Prostate gland (tissue), 2 donors: ENCODE measurements around the gene KLK1. TPM values are rescaled to one million over a fixed set of nuclear protein-coding genes. Genes with fewer than 3 reads are reported as not detected.

ENCODE experiments used
- DNase-seq: peaks from one replicate; pipeline ENCODE4 v3.0.0-alpha.2; 2019; ENCODE audit warnings: low spot score
- H3K27ac ChIP-seq, 2 donors: fragments of 200-600 bp; sonication (generic); 2 replicates each; pipeline ENCODE4 v1.5.1; 2017 to 2019
- H3K27me3 ChIP-seq: fragments of 200-600 bp; sonication (generic); replicated peaks from 2 replicates; pipeline ENCODE4 v1.5.1; 2019; ENCODE audit not compliant: insufficient read depth
- H3K36me3 ChIP-seq, 2 donors: fragments of 200-600 bp; sonication (generic); 1 replicate in 1 of 2; 2 replicates in 1 of 2; pipeline versions ENCODE4 v1.5.1 to v1.8.1; 2017 to 2019
- H3K4me1 ChIP-seq: fragments of 200-600 bp; sonication (generic); replicated peaks from 2 replicates; pipeline ENCODE4 v1.5.1; 2019
- H3K4me3 ChIP-seq, 2 donors: fragments of 200-600 bp; sonication (generic); 2 replicates each; pipeline ENCODE4 v1.5.1; 2017 to 2019
- H3K9me3 ChIP-seq: fragments of 200-600 bp; sonication (generic); 2 replicates; pipeline ENCODE4 v1.5.1; 2017
- POLR2A ChIP-seq: fragments of 450-650 bp; IDR thresholded peaks from one replicate; pipeline ENCODE4 v1.6.1; 2016; ENCODE audit warnings: antibody characterized with exemption, mild to moderate bottlenecking
- POLR2AphosphoS5 ChIP-seq: sonication (generic); formaldehyde crosslinking; IDR thresholded peaks from one replicate; pipeline ENCODE4 v1.6.1; 2017; ENCODE audit warnings: antibody characterized with exemption
- WGBS: methylation state at CpG from one replicate; pipeline ENCODE4 v1.1.5; 2018; 5-methylcytosine and 5-hydroxymethylcytosine counted together
- intact Hi-C: fragments of 100-400 bp; cut with DNase I; formaldehyde crosslinking; loops from one replicate; pipeline ENCODE4 v1.14.2; 2022
- total RNA-seq, 2 donors: library from RNA; depleted of rRNA; stranded (reverse); fragments of >200 nt; gene quantifications; one replicate each; pipeline ENCODE4 v1.1.0, GENCODE V29; 2016
- TF ChIP-seq, protein P1 (sequence below), 4 experiments: fragments of 200-600 bp in 2 of 4; fragments of 450-650 bp in 2 of 4; sonication (generic) in 2 of 4; IDR thresholded peaks; 1 replicate in 3 of 4; 2 replicates in 1 of 4; pipeline ENCODE4 v1.5.1; 2016 to 2019; ENCODE audit warnings: antibody characterized with exemption in 4 of 4, mild to moderate bottlenecking in 2 of 4, moderate library complexity in 2 of 4

The KLK1 gene
- total RNA-seq, 2 donors from 2014 or later, result 8.3 to 45.2 TPM

GRCh38 chr19:50861496-50862286 is 38.1 kb upstream of the KLK1 start:
- Histone ChIP-seq H3K36me3 (peaks cover 0 to 10% of the 10 kb centered on the region in 2 donors), H3K4me1 (no peaks in the 10 kb centered on the region), H3K27ac (peak overlapping the region; percentile 97 to 98), H3K9me3 (no peaks in the 10 kb centered on the region), H3K27me3 (no peaks in the 10 kb centered on the region), H3K4me3 (no peak overlapping the region)
- intact Hi-C loops, result no loop called here
- DNase-seq, result peak; percentile 62
- WGBS, result 61% methylated on average over 7 of the region's 7 CpGs
- no peak for TF ChIP-seq POLR2A
- TF ChIP-seq, protein P1, sequence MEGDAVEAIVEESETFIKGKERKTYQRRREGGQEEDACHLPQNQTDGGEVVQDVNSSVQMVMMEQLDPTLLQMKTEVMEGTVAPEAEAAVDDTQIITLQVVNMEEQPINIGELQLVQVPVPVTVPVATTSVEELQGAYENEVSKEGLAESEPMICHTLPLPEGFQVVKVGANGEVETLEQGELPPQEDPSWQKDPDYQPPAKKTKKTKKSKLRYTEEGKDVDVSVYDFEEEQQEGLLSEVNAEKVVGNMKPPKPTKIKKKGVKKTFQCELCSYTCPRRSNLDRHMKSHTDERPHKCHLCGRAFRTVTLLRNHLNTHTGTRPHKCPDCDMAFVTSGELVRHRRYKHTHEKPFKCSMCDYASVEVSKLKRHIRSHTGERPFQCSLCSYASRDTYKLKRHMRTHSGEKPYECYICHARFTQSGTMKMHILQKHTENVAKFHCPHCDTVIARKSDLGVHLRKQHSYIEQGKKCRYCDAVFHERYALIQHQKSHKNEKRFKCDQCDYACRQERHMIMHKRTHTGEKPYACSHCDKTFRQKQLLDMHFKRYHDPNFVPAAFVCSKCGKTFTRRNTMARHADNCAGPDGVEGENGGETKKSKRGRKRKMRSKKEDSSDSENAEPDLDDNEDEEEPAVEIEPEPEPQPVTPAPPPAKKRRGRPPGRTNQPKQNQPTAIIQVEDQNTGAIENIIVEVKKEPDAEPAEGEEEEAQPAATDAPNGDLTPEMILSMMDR (IDR thresholded peaks at IDR 0.05), result no peak
- TF ChIP-seq POLR2AphosphoS5, result no peak

DNA sequence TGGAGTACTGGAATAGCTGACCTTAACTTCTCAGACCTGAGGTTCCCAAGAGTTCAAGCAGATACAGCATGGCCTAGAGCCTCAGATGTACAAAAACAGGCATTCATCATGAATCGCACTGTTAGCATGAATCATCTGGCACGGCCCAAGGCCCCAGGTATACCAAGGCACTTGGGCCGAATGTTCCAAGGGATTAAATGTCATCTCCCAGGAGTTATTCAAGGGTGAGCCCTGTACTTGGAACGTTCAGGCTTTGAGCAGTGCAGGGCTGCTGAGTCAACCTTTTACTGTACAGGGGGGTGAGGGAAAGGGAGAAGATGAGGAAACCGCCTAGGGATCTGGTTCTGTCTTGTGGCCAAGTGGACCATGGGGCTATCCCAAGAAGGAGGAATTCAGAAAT is 37.4 kb upstream of the KLK1 start:
- peak; percentile 78 for DNase-seq
- peak; percentile 76 for TF ChIP-seq POLR2AphosphoS5
- no peak for TF ChIP-seq POLR2A
- H3K4me3 ChIP-seq, result peak overlapping the region in 1 of 2 donors; percentile 61
- H3K36me3 ChIP-seq, result peaks cover 0 to 10% of the 10 kb centered on the region in 2 donors
- H3K4me1 ChIP-seq, result no peaks in the 10 kb centered on the region
- WGBS, result 55% methylated on average over 5 of the region's 5 CpGs
- H3K27ac ChIP-seq, result peak overlapping the region; percentile 97 to 98
- H3K9me3 ChIP-seq, result no peaks in the 10 kb centered on the region
- intact Hi-C loops, result no loop called here
- H3K27me3 ChIP-seq, result no peaks in the 10 kb centered on the region

DNA sequence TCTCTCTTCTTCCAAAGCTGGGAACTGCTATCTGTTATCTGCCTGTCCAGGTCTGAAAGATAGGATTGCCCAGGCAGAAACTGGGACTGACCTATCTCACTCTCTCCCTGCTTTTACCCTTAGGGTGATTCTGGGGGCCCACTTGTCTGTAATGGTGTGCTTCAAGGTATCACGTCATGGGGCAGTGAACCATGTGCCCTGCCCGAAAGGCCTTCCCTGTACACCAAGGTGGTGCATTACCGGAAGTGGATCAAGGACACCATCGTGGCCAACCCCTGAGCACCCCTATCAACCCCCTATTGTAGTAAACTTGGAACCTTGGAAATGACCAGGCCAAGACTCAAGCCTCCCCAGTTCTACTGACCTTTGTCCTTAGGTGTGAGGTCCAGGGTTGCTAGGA is 36.3 kb upstream of the KLK1 start:
- Histone ChIP-seq H3K9me3 (no peaks in the 10 kb centered on the region), H3K27ac (peak overlapping the region; percentile 97 to 98), H3K4me1 (no peaks in the 10 kb centered on the region), H3K36me3 (peaks cover 0 to 10% of the 10 kb centered on the region in 2 donors), H3K27me3 (no peaks in the 10 kb centered on the region), H3K4me3 (peak overlapping the region; percentile 54 to 61)
- DNase-seq, result no peak
- no peak for TF ChIP-seq POLR2AphosphoS5
- TF ChIP-seq, protein P1 (IDR thresholded peaks at IDR 0.05), result no peak
- TF ChIP-seq POLR2A, result no peak
- 85% methylated on average over 4 of the region's 4 CpGs for WGBS
- intact Hi-C loops, result no loop called here

DNA sequence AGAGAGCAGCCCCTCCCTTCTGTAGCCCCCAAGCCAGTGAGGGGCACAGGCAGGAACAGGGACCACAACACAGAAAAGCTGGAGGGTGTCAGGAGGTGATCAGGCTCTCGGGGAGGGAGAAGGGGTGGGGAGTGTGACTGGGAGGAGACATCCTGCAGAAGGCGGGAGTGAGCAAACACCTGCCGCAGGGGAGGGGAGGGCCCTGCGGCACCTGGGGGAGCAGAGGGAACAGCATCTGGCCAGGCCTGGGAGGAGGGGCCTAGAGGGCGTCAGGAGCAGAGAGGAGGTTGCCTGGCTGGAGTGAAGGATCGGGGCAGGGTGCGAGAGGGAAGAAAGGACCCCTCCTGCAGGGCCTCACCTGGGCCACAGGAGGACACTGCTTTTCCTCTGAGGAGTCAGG is 35.3 kb upstream of the KLK1 start:
- 14% methylated on average over 7 of the region's 7 CpGs for WGBS
- no peaks in the 10 kb centered on the region for H3K4me1 ChIP-seq

DNA sequence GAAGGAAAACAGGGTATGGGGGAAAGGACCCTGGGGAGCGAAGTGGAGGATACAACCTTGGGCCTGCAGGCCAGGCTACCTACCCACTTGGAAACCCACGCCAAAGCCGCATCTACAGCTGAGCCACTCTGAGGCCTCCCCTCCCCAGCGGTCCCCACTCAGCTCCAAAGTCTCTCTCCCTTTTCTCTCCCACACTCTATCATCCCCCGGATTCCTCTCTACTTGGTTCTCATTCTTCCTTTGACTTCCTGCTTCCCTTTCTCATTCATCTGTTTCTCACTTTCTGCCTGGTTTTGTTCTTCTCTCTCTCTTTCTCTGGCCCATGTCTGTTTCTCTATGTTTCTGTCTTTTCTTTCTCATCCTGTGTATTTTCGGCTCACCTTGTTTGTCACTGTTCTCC is 33.8 kb upstream of the KLK1 start:
- Histone ChIP-seq H3K27ac (peak overlapping the region; percentile 97 to 98), H3K27me3 (no peaks in the 10 kb centered on the region), H3K36me3 (peaks cover 0 to 10% of the 10 kb centered on the region in 2 donors), H3K4me1 (no peaks in the 10 kb centered on the region), H3K9me3 (no peaks in the 10 kb centered on the region), H3K4me3 (peak overlapping the region; percentile 54 to 61)
- WGBS, result 49% methylated on average over 6 of the region's 6 CpGs
- TF ChIP-seq, protein P1 (IDR thresholded peaks at IDR 0.05), result no peak
- TF ChIP-seq POLR2AphosphoS5 (no peak), POLR2A (no peak)
- intact Hi-C loops, result no loop called here
- DNase-seq, result no peak

More for the DNA sequence above, 35.3 kb upstream of the KLK1 start:
- Histone ChIP-seq H3K9me3 (no peaks in the 10 kb centered on the region), H3K36me3 (peaks cover 0 to 10% of the 10 kb centered on the region in 2 donors), H3K4me3 (peak overlapping the region; percentile 54 to 61), H3K27ac (peak overlapping the region; percentile 97 to 98), H3K27me3 (no peaks in the 10 kb centered on the region)
- TF ChIP-seq, protein P1 (IDR thresholded peaks at IDR 0.05), result peak in 1 of 4 experiments; percentile 18
- TF ChIP-seq POLR2A, result no peak
- no peak for DNase-seq
- intact Hi-C loops, result no loop called here
